ENCODE results near the gene C5orf34. TPM values are rescaled to one million over a fixed set of nuclear protein-coding genes. Genes with fewer than 3 reads are reported as not detected.

The C5orf34 gene
- polyA plus RNA-seq, 1 donor from 2014 or later, result 12.7 TPM

GRCh38 chr5:43483298-43484105 lies 31.4 kb downstream of the C5orf34 start, which contains the start of gene TMEM267:
Gene TMEM267 (minus strand): TSS chr5:43483865. CDS start chr5:43453969, 29,896 bp downstream.
- Histone ChIP-seq H2AFZ (ENCODE audit: low read depth, low read length) (peak within 1 kb of the TSS; percentile 91), H3K27me3 (ENCODE audit: insufficient read depth, low read depth, low read length) (no peaks in the 10 kb centered on the region)
- TF ChIP-seq EP300 (conservative IDR thresholded peaks at IDR 0.05; ENCODE audit: poor library complexity, severe bottlenecking), result no peak
- TF ChIP-seq MXI1 (conservative IDR thresholded peaks at IDR 0.05; ENCODE audit: poor library complexity, severe bottlenecking), result peak; percentile 84
- TF ChIP-seq SMC3 (conservative IDR thresholded peaks at IDR 0.05; ENCODE audit: poor library complexity), result no peak
- TF ChIP-seq RAD21 (conservative IDR thresholded peaks at IDR 0.05), result no peak
- TF ChIP-seq EZH2 (IDR thresholded peaks at IDR 0.05; ENCODE audit: borderline replicate concordance, insufficient read depth, low read length, poor library complexity, severe bottlenecking), result no peak
- TF ChIP-seq CTCF (IDR thresholded peaks at IDR 0.05; ENCODE audit: poor library complexity, severe bottlenecking), result no peak
- TF ChIP-seq REST (IDR thresholded peaks at IDR 0.05; ENCODE audit: borderline replicate concordance), result peak; percentile 69
- peak; percentile 26 for TF ChIP-seq TAF1 (IDR thresholded peaks at IDR 0.05; ENCODE audit: low read depth)
- peak; percentile 43 for TF ChIP-seq POLR2AphosphoS5 (IDR thresholded peaks at IDR 0.05)

GRCh38 chr5:43482490-43483297 lies 32.3 kb downstream of the C5orf34 start:
- Histone ChIP-seq H3K27ac (ENCODE audit: low read length) (peak overlapping the region; percentile 71), H3K36me3 (ENCODE audit: insufficient read depth, low read length) (no peaks in the 10 kb centered on the region), H2AFZ (ENCODE audit: low read depth, low read length) (peak overlapping the region; percentile 91), H3K79me2 (replicated peaks; ENCODE audit: insufficient read depth, low read length) (peaks cover 11% of the 10 kb centered on the region), H3K27me3 (ENCODE audit: insufficient read depth, low read depth, low read length) (no peaks in the 10 kb centered on the region), H4K20me1 (ENCODE audit: insufficient read depth) (no peaks in the 10 kb centered on the region), H3F3A (ENCODE audit: insufficient read depth, low read length, poor library complexity, severe bottlenecking) (no peaks in the 10 kb centered on the region), H3K9me2 (ENCODE audit: insufficient read depth, low read length) (no peaks in the 10 kb centered on the region), H3K4me3 (ENCODE audit: low read length) (peak overlapping the region; percentile 89), H3K9ac (ENCODE audit: low read length) (peak overlapping the region; percentile 71), H3K9me3 (ENCODE audit: low read length) (no peaks in the 10 kb centered on the region), H3K4me2 (ENCODE audit: low read length) (peak overlapping the region; percentile 60)
- no peak for TF ChIP-seq RAD21 (conservative IDR thresholded peaks at IDR 0.05)
- no peak for TF ChIP-seq CTCF (IDR thresholded peaks at IDR 0.05; ENCODE audit: poor library complexity, severe bottlenecking)
- no peak for TF ChIP-seq EP300 (conservative IDR thresholded peaks at IDR 0.05; ENCODE audit: poor library complexity, severe bottlenecking)
- TF ChIP-seq REST (IDR thresholded peaks at IDR 0.05; ENCODE audit: borderline replicate concordance), result no peak
- no peak for TF ChIP-seq POLR2AphosphoS5 (IDR thresholded peaks at IDR 0.05)
- no peak for TF ChIP-seq TAF1 (IDR thresholded peaks at IDR 0.05; ENCODE audit: low read depth)
- no peak for TF ChIP-seq EZH2 (IDR thresholded peaks at IDR 0.05; ENCODE audit: borderline replicate concordance, insufficient read depth, low read length, poor library complexity, severe bottlenecking)
- TF ChIP-seq MXI1 (conservative IDR thresholded peaks at IDR 0.05; ENCODE audit: poor library complexity, severe bottlenecking), result no peak
- no peak for TF ChIP-seq SMC3 (conservative IDR thresholded peaks at IDR 0.05; ENCODE audit: poor library complexity)

More at GRCh38 chr5:43483298-43484105, 31.4 kb downstream of the C5orf34 start, which contains the start of gene TMEM267:
- Histone ChIP-seq H3K9me2 (ENCODE audit: insufficient read depth, low read length) (no peaks in the 10 kb centered on the region), H3K79me2 (replicated peaks; ENCODE audit: insufficient read depth, low read length) (peaks cover 11% of the 10 kb centered on the region), H3K4me3 (ENCODE audit: low read length) (peak within 1 kb of the TSS; percentile 89), H3K4me2 (ENCODE audit: low read length) (peak within 1 kb of the TSS; percentile 73), H3K9me3 (ENCODE audit: low read length) (no peaks in the 10 kb centered on the region), H3K9ac (ENCODE audit: low read length) (peak within 1 kb of the TSS; percentile 71), H4K20me1 (ENCODE audit: insufficient read depth) (no peaks in the 10 kb centered on the region), H3F3A (ENCODE audit: insufficient read depth, low read length, poor library complexity, severe bottlenecking) (no peaks in the 10 kb centered on the region), H3K36me3 (ENCODE audit: insufficient read depth, low read length) (no peaks in the 10 kb centered on the region), H3K27ac (ENCODE audit: low read length) (peak within 1 kb of the TSS; percentile 71)

Data from neural cell (in vitro differentiated cells).